NT2/D1 (cell line): Measurements from ENCODE around the gene FITM2.
"Not testable (repeated sequence)": the region's sequence is repeated elsewhere in the genome, so short reads cannot be mapped to it uniquely, and the experiment has no call there.

Experiments
- DNase-seq: peaks from one replicate; pipeline ENCODE4 v3.0.0-alpha.2; 2011; ENCODE audit warnings: low read depth, low spot score
- H3K27me3 ChIP-seq: 2 replicates; pipeline ENCODE4 v1.6.0; 2011; ENCODE audit warnings: mild to moderate bottlenecking; ENCODE audit not compliant: insufficient read length, insufficient read depth
- H3K36me3 ChIP-seq: 2 replicates; pipeline ENCODE4 v1.6.1; 2011; ENCODE audit warnings: mild to moderate bottlenecking, low read length, mixed read lengths; ENCODE audit not compliant: insufficient read depth, insufficient read length
- H3K4me1 ChIP-seq: 2 replicates; pipeline ENCODE4 v1.5.1; 2011; ENCODE audit not compliant: insufficient read depth, insufficient read length
- H3K4me3 ChIP-seq: 2 replicates; pipeline ENCODE4 v1.5.1; 2011; ENCODE audit warnings: low read depth; ENCODE audit not compliant: insufficient read length
- H3K9ac ChIP-seq: 2 replicates; pipeline ENCODE4 v1.6.0; 2011; ENCODE audit warnings: low read depth; ENCODE audit not compliant: insufficient read length
- H3K9me3 ChIP-seq: 2 replicates; pipeline ENCODE4 v1.5.1; 2011; ENCODE audit warnings: mild to moderate bottlenecking, low read length; ENCODE audit not compliant: insufficient read depth
- SUZ12 ChIP-seq: IDR thresholded peaks from 2 replicates; pipeline ENCODE4 v1.6.1; 2011; ENCODE audit not compliant: insufficient read length, insufficient read depth; ENCODE audit errors: extremely low read depth
- YY1 ChIP-seq: IDR thresholded peaks from 2 replicates; pipeline ENCODE4 v1.6.1; 2011; ENCODE audit not compliant: insufficient read length, insufficient read depth
- ZNF274 ChIP-seq: IDR thresholded peaks from 2 replicates; pipeline ENCODE4 v1.6.1; 2011; ENCODE audit warnings: mild to moderate bottlenecking, low read depth, low read length

Gene FITM2

GRCh38 chr20:44355498-44356352 lies 44.7 kb upstream of the FITM2 start, which contains the start of gene HNF4A:
TSS of gene HNF4A (plus strand) at chr20:44355699. CDS start at chr20:44355805, 106 bp downstream.
- Histone ChIP-seq H3K9me3 (no peaks in the 10 kb centered on the region), H3K4me1 (peaks cover 8% of the 10 kb centered on the region), H3K27me3 (no peaks in the 10 kb centered on the region), H3K9ac (no peak within 1 kb of the TSS), H3K36me3 (no peaks in the 10 kb centered on the region), H3K4me3 (no peak within 1 kb of the TSS)
- TF ChIP-seq SUZ12 (no peak), YY1 (no peak), ZNF274 (no peak)
- no peak for DNase-seq

DNA sequence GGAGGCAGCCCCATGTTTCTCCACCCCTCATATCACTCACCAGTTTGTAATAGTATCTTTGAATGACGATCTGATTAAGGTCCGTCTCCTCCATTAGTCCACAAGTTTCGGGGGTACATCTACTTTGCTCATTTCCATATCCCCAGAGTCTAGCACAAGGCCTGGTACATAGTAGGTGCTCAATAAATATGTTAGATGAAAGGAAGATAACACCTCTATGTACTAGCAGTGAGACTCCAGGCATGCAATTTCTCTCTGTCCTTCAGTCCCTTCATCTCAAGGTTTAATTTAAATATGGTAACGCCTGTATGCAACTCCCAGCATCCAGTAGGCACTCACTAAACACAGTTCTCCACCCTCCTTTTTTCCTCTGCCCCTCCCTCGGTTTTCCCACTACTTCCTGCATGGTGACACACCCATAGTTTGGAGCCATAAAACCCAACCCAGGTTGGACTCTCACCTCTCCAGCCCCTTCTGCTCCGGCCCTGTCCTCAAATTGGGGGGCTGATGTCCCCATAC lies 44.0 kb upstream of the FITM2 start:
- Histone ChIP-seq H3K27me3 (no peaks in the 10 kb centered on the region), H3K9ac (no peak overlapping the region), H3K4me1 (peaks cover 8% of the 10 kb centered on the region), H3K9me3 (no peaks in the 10 kb centered on the region), H3K4me3 (no peak overlapping the region), H3K36me3 (no peaks in the 10 kb centered on the region)
- TF ChIP-seq YY1 (no peak), ZNF274 (no peak), SUZ12 (no peak)
- DNase-seq = no peak

DNA sequence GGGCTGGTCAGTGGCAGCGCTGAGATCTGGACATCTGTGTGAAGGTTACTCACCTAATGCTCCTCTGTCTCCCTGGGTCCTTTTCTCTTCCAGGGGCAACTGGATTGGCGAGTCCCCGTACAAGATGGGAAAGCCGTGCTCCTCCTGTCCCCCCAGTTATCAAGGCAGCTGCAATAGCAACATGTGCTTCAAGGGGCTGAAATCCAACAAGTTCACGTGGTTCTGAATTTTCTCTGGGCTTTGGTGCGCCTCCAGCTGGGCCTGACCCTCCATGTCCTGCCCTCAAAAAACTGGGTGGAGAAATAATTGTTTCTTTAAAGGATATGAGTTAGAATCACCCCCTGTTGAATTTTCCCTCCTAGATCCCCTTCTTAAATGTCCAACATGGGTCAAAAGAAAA lies 39.6 kb upstream of the FITM2 start:
- Histone ChIP-seq H3K4me3 (no peak overlapping the region), H3K27me3 (no peaks in the 10 kb centered on the region), H3K9ac (no peak overlapping the region), H3K9me3 (no peaks in the 10 kb centered on the region), H3K36me3 (no peaks in the 10 kb centered on the region), H3K4me1 (peaks cover 3% of the 10 kb centered on the region)
- no peak for DNase-seq
- no peak for TF ChIP-seq ZNF274

DNA sequence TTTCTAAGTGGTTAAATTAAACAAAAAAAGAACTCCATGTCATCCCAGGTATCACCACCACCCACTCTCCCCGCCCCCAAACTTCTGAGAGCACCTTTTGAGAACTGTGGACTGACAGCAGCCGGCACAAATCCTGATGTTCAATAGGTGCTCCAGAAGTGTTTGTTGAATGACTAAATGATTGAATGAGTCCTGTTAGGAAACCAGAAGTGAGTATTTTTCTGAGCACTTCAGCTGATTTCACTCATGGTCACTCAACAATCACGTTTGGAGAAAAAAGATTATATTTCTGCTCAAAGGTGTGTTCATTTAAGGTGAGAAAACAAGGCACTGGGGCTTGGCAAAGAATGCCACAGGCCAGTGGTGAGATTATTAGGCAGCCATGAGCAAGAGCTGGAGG lies 38.3 kb upstream of the FITM2 start:
- TF ChIP-seq SUZ12 (no peak), ZNF274 (no peak), YY1 (no peak)
- H3K36me3 ChIP-seq = no peaks in the 10 kb centered on the region
- DNase-seq = no peak
- no peaks in the 10 kb centered on the region for H3K9me3 ChIP-seq
- H3K4me3 ChIP-seq = no peak overlapping the region
- no peak overlapping the region for H3K9ac ChIP-seq
- H3K27me3 ChIP-seq = no peaks in the 10 kb centered on the region
- H3K4me1 ChIP-seq = peaks cover 5% of the 10 kb centered on the region

DNA sequence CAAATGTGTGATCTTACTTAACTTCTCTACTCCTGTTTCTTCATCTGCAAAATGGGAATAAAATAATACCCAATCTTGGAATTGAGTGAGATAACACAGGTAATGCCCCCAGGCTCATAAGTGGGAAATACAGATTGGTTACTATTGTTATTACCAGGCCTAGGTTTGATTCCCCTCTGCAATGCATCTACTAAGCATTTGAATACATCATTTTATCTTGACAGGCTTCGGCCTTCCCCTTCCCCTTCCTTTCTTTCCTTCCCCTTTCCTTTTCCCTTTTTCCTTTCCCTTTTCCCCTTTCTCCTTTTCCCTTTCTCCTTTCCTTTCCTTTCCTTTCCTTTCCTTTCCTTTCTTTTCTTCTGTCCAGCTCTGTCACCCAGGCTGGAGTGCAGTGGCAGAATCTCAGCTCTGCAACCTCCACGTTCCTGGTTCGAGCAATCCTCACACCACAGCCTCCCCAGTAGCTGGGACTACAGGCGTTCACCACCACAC lies 37.2 kb upstream of the FITM2 start:
- DNase-seq = no peak
- Histone ChIP-seq H3K4me3 (no peak overlapping the region), H3K4me1 (peaks cover 6% of the 10 kb centered on the region), H3K27me3 (no peaks in the 10 kb centered on the region), H3K9me3 (no peaks in the 10 kb centered on the region), H3K9ac (no peak overlapping the region), H3K36me3 (no peaks in the 10 kb centered on the region)
- no peak for TF ChIP-seq ZNF274
- no peak for TF ChIP-seq YY1
- TF ChIP-seq SUZ12 = no peak

GRCh38 chr20:44345941-44346340 lies 34.9 kb upstream of the FITM2 start:
- H3K36me3 ChIP-seq, DNase-seq, H3K27me3 ChIP-seq, H3K4me3 ChIP-seq, H3K4me1 ChIP-seq, H3K9me3 ChIP-seq, H3K9ac ChIP-seq: not testable (repeated sequence)

DNA sequence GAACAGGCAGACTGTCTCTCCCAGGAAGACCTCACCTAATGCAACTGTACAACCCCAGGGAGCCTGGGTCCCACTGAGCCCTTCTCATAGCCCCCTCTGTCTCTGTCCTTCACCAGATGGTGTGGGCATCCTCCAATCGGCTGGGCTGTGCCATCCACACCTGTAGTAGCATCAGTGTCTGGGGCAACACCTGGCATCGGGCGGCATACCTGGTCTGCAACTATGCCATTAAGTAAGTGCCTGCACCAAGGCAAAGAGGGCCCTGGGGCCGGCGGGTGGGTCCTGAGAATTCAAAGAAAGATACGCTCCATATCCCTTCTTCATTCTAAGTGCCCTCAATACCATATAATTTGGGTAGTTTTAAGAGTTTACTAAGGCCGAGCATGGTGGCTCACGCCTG lies 34.1 kb upstream of the FITM2 start:
- no peak for DNase-seq
- H3K9me3 ChIP-seq = no peaks in the 10 kb centered on the region
- TF ChIP-seq SUZ12 = no peak
- TF ChIP-seq ZNF274 = no peak
- H3K9ac ChIP-seq = no peak overlapping the region
- no peak overlapping the region for H3K4me3 ChIP-seq
- H3K27me3 ChIP-seq = no peaks in the 10 kb centered on the region
- H3K4me1 ChIP-seq = peaks cover 6% of the 10 kb centered on the region
- H3K36me3 ChIP-seq = no peaks in the 10 kb centered on the region

DNA sequence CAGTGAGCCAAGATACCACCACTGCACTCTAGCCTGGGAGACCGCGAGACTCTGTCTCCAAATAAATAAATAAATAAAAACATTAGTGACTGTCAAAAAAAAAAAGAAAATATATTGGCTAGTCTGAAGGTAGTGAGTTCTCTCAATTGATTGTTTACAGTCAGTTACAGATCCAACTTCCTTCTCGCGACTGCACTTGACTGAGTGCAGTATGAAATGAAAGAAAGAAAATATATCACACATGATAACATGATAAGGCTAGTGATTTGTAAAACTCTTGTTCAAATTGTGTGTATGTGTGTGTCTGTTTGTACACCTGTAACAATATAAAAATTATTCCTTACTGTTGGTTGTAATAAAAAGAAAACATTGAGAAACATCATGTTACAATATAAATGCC lies 33.7 kb upstream of the FITM2 start:
- DNase-seq = no peak
- no peak for TF ChIP-seq YY1
- TF ChIP-seq SUZ12 = no peak
- no peak for TF ChIP-seq ZNF274
- H3K36me3 ChIP-seq = no peaks in the 10 kb centered on the region

More for the DNA sequence above, 33.7 kb upstream of the FITM2 start:
- H3K9ac ChIP-seq = no peak overlapping the region
- H3K4me3 ChIP-seq = no peak overlapping the region
- H3K9me3 ChIP-seq = no peaks in the 10 kb centered on the region
- H3K27me3 ChIP-seq = no peaks in the 10 kb centered on the region
- H3K4me1 ChIP-seq = peaks cover 6% of the 10 kb centered on the region
